Activated effector memory CD4-positive, alpha-beta T cell treated with Interleukin-2 at 50 U/mL for 16 hours (primary cell): Measurements from ENCODE around the gene CEND1.

ENCODE experiments used
- DNase-seq: peaks from one replicate; pipeline ENCODE4 v3.0.0-alpha.2; 2020

The CEND1 gene

DNA sequence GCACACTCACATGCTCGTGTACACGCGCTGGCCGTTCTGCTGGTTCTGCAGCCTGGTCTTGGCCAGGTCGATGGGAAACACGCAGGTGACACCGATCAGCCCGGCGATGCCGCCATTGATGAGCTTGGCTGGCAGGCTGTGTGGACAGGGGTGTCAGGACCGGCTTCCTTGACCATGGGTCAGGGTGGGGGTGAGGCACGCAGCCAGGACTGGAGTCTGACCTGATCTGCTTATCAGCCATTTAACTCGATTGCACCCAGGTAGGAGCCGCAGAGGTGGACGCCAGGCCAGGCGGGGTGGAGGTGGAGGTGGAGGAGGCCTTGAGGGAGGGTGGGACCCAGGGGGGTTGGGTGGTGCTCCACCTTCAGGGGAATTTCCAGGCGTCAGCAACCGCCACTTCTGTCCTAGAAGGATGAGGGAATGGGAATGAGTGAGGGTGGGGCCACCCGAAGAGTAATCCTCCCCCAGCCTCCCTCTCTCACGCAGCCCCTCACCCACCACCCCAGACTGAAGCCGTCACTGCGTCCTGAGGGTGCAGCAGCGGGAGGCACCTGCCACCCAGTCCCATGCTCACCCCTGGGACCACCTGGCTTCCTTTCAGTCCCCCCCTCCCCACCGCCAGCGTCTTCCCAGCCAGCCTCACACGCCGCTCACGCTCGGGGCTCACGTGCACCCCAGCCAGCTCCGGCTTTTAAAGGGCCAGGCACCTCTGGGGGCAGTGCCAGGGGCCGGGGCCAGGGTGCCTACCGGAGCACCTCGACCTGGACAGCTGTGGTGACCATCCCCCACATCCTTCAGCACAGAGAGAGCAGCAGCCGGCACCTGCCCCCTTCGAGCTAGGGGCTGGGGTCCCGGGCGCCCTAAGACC is 5.1 kb upstream of the CEND1 start:
- no peak for DNase-seq

DNA sequence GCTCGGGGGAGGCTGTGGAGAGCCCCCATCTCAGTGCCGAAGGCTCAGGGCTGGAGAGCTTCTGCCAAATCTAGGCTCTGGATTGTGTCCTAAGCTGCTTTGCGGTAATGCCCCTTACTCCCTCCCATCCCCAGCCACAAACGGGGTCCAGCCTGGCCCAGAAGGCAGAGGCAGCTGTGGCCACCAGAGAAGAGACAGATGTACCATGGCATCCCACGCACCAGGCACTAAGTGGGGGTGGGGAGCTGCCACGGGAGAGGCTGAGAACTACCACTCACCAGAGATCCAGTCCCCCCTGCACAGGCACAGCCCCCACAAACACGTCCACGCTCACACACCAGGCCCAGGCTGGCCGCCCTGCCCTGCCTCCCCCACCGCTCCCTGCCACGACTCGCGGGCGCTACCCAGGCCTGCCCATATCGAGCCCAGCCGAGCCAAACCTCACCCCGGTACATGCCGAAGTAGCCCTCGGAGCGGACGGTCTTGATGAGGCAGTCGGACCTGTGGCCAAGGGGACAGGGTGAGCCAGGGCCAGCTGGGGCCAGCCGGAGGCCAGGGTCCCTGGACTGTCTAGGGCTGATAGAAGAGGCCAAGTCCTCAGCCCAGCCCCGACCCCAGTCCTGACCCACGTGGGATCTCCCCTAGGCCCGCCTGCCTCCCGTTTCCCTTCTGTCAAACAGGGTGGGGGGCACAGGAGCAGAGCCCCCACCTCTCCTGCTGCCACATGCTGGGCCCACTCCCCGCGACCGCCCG is 4.3 kb upstream of the CEND1 start:
- DNase-seq, result no peak

DNA sequence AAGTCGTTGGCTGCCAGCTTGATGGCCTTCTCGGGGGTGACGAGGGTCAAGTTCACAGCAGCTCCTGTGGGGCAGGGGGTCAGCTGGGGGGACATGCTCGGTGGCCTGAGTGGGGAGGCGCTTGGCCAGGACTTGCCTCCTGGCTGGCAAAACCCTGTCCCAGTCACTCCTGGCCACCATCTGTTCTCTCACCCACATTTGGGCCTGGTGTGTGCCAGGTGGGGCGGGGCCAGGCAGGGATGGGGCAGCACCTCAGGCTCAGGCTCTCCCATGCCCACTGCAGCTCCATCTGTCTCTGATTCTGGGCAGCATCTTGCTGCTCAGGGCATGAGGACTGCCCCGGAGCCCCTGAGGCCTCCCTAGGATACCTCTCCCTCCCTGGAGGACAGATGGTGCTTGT is 3.7 kb upstream of the CEND1 start:
- no peak for DNase-seq

DNA sequence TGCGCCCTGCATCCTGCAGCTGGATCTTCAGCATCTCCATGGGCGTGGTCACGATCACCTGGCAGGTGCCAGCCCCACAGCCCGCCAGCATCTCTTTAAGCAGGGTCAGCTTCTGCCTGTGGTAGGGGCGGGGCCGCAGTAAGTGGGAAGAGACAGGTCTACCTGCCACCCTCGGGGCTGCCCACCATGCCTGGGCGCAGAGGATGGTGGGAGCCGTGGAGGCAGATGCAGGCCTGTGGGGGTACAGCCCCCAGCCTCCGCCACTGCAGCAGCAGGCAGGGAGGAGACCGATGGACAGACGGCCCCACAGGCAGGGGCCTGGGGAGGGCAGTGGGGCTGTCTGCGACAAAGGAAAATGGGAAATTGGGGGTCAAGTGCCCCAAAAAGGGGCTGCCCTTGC is 3.0 kb upstream of the CEND1 start:
- no peak for DNase-seq

DNA sequence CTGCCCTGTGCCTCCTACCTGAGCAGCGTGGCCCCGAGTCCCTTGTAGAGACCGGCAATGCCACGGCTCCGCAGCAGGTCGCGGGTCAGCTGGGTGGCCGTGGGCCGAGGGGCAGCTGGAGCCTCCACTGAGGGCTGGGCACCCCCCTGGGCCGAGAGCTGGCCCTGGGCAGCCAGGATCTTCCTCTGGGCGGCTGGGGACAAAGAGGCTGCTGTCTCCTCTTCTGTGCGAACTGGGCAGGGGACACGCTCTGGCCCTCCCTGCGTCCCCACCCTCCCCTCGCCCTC is 2.6 kb upstream of the CEND1 start:
- no peak for DNase-seq

DNA sequence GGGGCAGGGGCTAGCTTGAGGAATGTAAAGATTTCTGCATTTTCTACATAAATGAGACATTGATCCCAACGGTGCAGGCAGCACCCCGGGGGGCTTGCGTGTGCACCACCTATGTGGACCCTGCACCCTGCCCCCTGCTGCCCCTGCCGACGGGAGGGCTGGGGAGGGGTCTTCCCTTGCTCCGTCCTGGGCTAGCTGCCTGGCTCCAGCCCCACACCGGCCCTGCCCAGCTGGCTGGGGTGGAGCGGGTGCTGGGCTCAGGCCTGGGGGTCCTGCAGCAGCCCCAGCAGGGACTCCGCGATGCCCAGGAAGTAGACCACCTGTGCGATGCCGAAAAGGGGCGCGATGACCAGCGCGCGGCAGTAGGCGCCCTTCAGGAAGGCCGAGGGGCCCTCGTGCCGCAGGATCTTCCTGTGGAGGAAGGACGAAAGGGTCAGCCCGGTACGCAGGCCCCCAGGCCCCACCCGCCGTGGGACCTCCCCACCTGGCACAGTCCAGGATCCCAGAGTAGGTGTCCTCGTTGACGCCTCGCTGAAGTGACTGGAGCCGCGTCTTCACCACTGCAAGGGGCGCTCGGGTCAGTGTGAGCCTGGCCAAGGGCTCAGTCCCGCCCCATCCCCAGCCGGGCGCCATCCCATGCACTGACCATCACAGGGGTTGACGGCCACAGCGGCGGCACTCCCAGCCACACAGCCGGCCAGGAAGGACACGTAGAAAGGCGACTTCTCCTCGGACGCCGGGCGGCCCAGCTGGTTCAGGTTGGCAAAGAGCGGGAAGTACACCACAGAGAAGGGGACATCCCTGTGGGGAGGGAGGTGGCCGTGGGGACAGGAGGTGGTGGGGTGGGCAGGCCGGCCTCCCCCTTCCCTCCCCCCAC is 2.0 kb upstream of the CEND1 start:
- no peak for DNase-seq

DNA sequence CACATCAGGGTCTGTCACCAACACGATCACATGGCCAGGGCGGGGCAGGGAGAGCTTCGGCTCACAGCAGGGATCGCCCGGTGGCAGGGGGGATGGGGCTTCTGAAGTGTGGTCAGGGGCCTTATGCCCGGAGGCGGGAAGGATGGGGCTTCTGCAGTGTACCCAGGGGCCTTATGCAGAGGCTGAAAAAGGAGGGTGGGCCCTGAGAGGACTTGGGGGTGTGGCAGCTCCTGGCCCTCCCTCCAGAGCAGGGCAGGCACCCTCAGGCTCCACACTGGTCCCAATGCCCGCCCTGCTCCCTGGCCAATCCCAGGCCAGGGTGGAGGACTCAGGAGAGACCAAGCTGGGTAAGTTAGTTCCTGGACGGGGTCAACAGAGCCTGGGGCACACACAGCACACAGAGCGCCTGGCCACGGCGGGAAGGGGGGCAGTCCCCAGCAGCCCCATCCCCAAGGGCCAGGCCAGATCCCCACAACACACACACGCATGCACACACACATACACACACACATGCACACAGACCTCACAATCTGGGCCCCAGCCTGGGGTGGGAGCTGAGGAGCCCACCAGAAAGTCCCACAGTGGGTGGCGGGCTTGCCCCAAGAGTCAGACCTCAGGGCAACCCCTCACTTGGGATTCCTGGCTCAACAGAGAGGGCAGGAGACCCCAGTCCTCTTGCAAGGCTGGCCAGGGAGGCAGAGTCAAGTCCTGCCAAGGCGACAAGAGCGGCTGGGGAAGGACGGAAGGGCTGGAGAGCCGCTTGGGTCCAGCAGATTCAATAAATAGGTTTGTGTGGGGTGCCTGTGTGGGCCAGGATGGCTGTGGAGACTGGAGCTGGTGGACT is 1.1 kb upstream of the CEND1 start:
- DNase-seq, result no peak

DNA sequence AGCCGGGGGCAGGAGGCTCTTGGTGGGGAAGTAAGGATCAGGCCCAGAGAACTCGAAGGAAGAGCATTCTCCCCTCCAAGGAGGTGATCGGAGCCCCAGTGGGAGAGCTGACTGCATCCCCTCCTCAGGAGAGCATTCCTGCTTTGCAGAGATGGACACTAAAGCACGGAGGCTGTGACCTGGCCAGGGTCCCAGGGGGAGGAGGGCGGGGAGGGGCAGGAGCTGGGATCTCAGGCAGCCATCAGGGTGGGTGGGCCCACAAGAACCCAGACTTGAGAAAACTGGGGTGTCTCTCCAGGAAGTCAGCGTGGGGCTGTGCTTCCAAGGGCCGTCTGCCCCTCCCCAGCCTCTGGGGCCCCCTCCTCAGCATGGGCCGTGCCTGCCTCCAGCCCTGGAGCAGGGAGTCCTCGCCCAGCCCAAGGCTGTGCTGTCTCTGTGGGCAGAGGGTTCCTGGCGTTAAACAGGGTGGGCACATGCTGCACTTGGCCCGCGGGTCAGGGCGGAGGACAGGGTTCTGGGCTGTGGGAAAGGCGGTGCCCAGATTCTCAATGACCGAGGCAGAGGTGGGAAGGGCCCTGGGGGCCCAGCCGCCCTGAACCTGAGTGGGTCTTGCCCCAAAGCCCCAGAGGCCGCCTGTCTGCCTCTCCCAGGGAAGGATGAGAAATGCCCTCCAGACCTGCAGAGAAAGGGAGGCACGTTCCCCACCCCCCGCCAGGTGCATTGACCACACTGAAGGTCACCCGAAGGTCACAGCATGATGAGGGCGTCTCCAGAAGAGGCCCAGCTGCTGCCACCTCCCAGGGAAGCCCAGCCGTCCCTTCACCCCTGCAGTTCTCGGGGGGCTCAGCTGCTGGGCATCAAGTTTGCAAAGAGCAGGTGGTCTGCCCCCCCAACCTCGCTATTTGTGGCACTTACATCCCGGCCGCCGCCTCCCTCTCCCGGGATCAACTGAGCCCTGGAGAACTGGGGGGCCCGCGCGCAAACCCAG is 643 bp downstream of the CEND1 start:
- DNase-seq, result no peak

DNA sequence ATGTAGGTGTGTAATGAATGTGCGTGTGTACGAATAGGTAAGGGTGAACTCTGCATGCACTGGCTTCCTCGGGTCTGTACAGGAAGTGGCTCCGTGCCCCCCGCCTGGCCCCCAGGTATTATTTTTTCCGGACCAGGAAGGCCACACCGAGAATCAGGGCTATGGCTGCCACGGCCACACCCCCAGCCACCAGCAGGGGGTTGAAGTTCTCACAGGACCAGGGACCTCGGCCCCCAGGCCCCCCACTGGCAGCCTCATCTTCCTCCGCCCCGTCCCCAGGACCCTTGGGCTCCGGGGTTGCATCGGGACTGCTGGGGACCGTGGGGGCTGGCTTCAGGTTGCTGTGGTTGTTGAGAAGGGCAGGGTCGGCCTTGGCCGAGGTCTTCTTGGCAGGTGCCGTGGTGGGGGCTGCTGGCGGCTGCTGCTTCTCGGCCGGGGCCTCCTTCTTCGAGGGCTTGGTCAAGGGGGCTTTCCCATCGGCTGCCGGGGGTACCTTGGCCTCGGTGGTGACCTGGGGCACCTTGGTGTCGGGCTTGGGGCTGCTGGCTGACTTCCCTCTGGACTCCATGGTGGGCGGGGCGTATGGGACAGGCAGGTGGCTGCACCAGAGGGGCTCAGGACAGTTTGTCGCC is 1.8 kb downstream of the CEND1 start:
- DNase-seq, result no peak

DNA sequence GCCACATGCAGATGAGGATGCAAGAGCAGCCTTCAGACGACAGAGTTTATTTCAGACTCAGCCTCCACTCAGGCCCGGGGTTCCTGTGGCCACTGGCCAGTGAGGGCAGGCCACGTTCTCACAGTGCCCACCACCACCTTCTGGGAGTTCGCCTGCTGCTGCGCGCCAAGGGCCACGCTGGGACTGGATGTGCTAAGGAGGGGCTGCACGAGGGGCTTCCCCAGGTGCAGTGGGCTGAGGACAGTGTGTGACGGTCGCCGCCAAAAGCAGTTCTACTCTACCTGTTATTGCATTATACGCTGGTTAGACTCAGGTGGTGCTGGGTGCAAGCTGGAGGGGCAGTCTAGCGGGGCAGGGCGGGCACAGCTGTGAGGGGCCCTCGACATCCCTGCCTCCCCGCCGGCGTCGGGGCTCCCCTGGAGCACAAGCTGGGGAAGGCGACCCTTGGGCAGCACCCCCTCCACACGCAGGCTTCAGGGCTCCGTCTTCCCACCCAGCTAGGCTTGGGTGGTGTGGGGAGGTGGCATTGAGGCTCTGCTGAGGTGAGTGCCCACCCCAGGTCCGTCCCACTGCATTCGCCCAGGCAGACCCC is 2.7 kb downstream of the CEND1 start:
- DNase-seq, result no peak

DNA sequence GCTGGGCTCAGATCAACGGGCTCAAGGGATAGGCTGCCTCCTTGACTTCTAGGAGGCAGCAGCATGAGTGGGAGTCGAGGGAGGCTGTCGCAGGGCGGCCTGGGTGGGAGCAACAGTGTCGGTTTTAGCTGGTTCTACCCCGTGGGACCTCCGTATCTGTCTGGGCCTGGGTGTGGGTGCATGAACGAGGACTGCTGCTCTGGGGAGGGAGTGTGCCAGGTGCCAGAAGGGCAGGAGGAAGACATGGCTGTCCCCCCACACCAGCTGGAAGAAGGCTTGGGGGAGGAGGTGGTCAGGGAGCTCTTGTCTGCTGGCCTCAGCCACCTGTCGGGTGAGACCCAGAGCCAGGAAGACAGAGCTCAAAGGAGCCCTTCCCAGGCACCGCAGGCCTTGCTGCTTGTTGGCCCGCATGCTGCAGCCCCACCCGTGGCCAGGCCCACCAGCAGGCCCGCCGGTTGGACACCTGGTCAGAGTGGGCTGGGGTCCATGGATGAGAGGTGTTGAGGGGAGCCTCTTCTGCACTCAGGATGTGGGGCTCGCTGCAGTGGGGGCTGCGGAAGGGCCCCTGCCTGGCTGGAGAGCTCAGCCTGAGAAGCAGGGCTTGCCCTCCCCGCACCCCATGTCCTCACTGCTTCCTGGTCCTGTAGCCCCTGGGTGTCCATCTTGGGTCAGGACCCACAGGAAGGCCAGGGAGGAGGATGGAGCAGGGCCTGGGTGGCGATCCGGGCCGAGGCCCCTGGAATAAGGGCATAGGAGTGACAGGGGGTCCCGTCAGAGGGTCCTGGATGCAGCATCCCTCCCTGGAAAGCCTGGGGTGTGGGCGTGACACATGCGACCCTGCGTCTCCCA is 3.4 kb downstream of the CEND1 start:
- DNase-seq, result no peak

DNA sequence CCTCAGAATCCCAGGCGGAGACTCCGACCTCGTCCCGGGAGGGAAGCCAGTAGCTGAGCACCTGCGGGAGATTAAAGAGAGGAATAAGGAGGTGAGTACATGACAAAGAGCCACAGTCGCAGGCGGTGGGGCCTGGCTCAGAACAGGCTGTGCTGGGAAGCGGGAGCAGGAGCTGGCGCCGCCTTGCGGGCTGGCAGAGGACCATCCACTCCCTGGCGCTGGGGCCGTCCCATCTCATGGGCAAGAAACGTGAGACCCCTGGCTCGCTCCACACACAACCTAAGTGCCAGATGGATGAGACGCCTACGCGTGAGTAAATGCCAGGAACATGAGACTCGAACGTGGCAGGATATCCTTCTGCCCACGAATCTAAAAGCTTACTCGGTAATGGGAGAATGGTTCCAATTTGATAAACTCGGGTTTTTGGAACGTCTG is 6.3 kb downstream of the CEND1 start:
- peak; percentile 7 for DNase-seq

DNA sequence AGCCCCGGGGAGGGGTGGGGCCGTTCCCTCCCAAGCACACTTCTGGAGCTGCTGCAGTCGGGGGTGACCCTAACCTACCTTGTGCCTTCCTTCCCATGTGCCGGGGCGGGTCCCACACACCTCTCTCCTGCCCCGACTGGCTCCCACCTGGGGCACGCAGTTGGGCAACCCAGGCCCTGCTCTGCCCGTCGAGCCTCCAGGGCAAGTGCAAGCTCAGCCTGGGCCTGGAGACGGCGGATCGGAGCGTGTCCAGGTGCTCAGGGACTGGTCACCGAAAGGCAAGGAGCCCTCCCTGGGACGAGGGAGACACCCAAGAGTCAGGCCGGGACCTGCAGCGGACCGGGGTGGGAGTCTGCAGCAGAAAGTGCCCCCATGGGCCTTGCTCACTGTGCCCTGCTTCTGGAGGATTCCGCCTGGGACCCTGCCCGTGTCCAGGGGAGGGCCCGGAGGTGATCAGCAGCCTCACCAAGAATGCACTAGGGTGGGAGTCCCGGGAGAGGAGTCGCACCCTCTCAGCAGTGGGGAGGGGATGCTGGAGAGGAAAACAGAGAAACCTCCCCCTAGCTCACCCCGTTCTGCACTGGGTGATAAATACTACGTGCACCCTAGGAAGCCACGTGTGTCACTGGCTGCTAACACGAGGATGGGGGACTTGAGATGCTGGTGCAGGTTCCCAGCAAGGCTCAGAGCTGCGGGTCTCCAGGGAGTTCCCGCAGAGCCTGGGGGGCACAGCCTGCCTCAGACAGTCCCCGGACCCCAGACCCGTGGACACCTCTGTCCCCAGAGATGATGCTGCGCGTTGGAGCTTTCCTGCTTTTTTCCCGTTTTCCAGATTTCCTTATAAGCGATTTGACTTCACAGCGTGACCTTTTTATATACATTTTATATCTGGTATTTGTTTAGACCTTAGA is 7.4 kb downstream of the CEND1 start:
- DNase-seq, result no peak

DNA sequence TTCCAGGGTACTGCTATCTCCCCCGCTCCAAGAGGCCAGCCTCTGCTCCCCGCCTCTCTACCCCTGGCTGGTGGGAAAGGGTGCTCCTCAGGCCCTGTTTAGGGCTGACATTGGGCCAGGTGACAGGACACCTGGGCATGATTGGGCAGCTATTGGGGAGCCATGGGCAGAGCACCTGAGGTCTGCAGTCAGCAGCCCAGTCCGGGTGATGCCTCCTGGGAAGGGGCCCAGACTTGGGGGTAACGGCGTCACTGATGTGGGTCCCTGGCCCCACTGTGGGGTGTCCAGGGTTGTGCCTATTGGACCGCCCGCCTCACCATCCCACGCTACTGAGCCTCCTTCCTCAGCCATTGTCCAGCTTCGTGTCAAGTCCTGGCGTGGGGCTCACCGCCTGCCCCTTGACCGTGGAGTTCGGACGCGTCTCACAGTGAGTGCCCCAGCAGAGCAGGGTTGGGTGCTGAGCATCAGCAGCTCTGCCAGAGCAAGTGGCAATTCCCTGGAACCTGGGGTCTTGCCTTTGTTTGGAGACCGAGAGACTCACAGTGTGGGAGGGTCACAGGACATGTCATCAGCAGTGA is 9.8 kb downstream of the CEND1 start:
- DNase-seq, result no peak

DNA sequence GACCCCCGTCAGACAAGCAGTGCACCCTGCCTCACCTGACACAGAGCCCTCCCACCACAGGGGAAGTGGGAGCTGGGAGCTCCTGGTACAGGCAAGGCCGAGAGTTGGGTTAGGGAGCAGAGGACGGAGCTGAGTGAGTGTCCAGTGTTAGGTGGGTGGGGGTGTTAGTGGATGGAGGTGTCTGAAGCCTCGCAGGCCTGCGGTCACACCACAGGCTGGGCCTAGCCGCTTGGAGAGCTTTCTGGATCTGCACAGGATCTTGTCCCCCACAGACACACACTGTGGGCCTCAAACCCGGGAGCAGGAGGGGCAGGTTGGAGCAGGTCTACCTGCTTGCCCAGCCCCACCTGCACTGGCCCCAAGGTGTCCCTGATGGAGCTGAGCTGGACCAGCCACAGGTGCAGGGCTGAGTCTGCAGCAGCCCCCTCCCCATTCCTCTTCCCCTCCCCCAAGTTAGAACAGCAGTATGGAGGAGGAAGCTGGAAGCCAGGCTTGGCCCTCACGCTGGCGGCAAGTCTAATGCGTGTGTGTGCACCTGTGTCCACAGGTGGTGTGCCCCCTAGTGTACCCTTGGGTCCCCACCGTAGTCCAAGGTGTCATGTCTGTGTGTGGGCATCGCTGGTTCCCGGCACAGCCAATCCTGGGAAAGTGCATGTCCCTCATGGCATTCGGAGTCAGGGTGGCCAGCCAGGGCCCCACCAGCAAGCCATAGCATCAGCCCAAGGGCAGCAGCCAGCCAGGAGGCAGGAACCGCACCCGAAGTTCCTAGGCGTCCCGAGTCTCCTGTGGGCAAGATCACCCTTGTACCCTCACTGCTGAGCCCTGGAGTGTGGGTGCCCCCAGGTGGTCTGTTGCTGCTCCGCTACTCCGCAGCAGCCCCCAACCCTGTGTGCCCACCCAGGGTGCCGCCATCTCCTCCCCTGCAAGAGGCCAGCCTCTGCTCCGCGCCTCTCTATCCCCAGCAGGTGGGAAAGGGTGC is 10.6 kb downstream of the CEND1 start:
- DNase-seq, result no peak
